Mesendoderm (in vitro differentiated cells): ENCODE measurements around the gene CALCR.

Source experiments
- DNase-seq: peaks from one replicate; pipeline ENCODE4 v3.0.0; 2013
- H2AK5ac ChIP-seq: 2 replicates; pipeline ENCODE4 v1.6.1; 2013; ENCODE audit warnings: low read length, inconsistent platforms
- H2BK120ac ChIP-seq: 2 replicates; pipeline ENCODE4 v1.6.1; 2013; ENCODE audit warnings: low read depth, mild to moderate bottlenecking, low read length, moderate library complexity, mixed read lengths
- H2BK15ac ChIP-seq: replicated peaks from 2 replicates; pipeline ENCODE4 v1.6.1; 2013; ENCODE audit warnings: low read depth, mild to moderate bottlenecking, moderate library complexity
- H2BK5ac ChIP-seq: 2 replicates; pipeline ENCODE4 v1.6.1; 2013; ENCODE audit warnings: low read length, inconsistent platforms
- H3K18ac ChIP-seq: 2 replicates; pipeline ENCODE4 v1.6.1; 2013; ENCODE audit warnings: mild to moderate bottlenecking, low read length, mixed read lengths
- H3K23ac ChIP-seq: one replicate; pipeline ENCODE4 v1.6.1; 2013; ENCODE audit warnings: low read length
- H3K27ac ChIP-seq: 2 replicates; pipeline ENCODE4 v1.5.1; 2013; ENCODE audit warnings: low read depth, mild to moderate bottlenecking, inconsistent platforms, low read length, moderate library complexity
- H3K27me3 ChIP-seq: 2 replicates; pipeline ENCODE4 v1.6.1; 2013; ENCODE audit warnings: low read length, control low read depth, mild to moderate bottlenecking, inconsistent platforms; ENCODE audit not compliant: insufficient read depth, poor library complexity
- H3K36me3 ChIP-seq: 2 replicates; pipeline ENCODE4 v1.6.1; 2013; ENCODE audit warnings: low read length, inconsistent platforms; ENCODE audit not compliant: control insufficient read depth, insufficient read depth
- H3K4ac ChIP-seq: one replicate; pipeline ENCODE4 v1.6.1; 2013; ENCODE audit warnings: low read depth, mild to moderate bottlenecking, low read length, moderate library complexity
- H3K4me1 ChIP-seq: 2 replicates; pipeline ENCODE4 v1.6.1; 2013; ENCODE audit warnings: low read depth, low read length, inconsistent platforms; ENCODE audit not compliant: control insufficient read depth
- H3K4me2 ChIP-seq: 2 replicates; pipeline ENCODE4 v1.6.1; 2013; ENCODE audit warnings: low read length
- H3K4me3 ChIP-seq: 2 replicates; pipeline ENCODE4 v1.5.1; 2013; ENCODE audit warnings: mild to moderate bottlenecking, low read length
- H3K56ac ChIP-seq: one replicate; pipeline ENCODE4 v1.6.1; 2013; ENCODE audit warnings: low read length
- H3K79me1 ChIP-seq: 2 replicates; pipeline ENCODE4 v1.6.1; 2013; ENCODE audit warnings: low read length, inconsistent platforms
- H3K79me2 ChIP-seq: 2 replicates; pipeline ENCODE4 v1.6.1; 2013; ENCODE audit warnings: mild to moderate bottlenecking, low read length; ENCODE audit not compliant: control insufficient read depth, insufficient read depth
- H3K9ac ChIP-seq: 2 replicates; pipeline ENCODE4 v1.6.1; 2013; ENCODE audit warnings: low read length, inconsistent platforms
- H4K5ac ChIP-seq: one replicate; pipeline ENCODE4 v1.6.1; 2013; ENCODE audit warnings: low read length
- H4K8ac ChIP-seq: one replicate; pipeline ENCODE4 v1.6.1; 2013; ENCODE audit warnings: low read depth, mild to moderate bottlenecking, control low read depth, low read length, moderate library complexity
- WGBS: extraction: QIAGEN DNeasy Blood & Tissue Kit; methylation state at CpG from one replicate; pipeline ENCODE4 v1.1.7; 2013; ENCODE audit warnings: low lambda C conversion rate, missing lambda C conversion rate; ENCODE audit not compliant: insufficient coverage; ENCODE audit errors: extremely low coverage; 5-methylcytosine and 5-hydroxymethylcytosine counted together

CALCR gene

GRCh38 chr7:93569189-93569588, 5.3 kb downstream of the CALCR start:
- no peak overlapping the region for H2BK5ac ChIP-seq
- no peak overlapping the region for H2BK15ac ChIP-seq
- H3K9ac ChIP-seq, result no peak overlapping the region
- no peaks in the 10 kb centered on the region for H3K36me3 ChIP-seq
- no peaks in the 10 kb centered on the region for H3K79me1 ChIP-seq
- H3K79me2 ChIP-seq, result no peaks in the 10 kb centered on the region
- H3K4me3 ChIP-seq, result no peak overlapping the region
- H3K4me2 ChIP-seq, result no peak overlapping the region
- H3K56ac ChIP-seq, result no peak overlapping the region
- no peak overlapping the region for H3K18ac ChIP-seq
- H3K4ac ChIP-seq, result no peak overlapping the region
- no CpG with 5 or more reads among the region's 2 CpGs for WGBS
- DNase-seq, result peak; percentile 75
- no peak overlapping the region for H3K27ac ChIP-seq
- no peak overlapping the region for H4K8ac ChIP-seq
- H4K5ac ChIP-seq, result no peak overlapping the region
- H2BK120ac ChIP-seq, result no peak overlapping the region
- H2AK5ac ChIP-seq, result no peak overlapping the region
- no peak overlapping the region for H3K23ac ChIP-seq
- H3K4me1 ChIP-seq, result no peaks in the 10 kb centered on the region
- peaks cover 3% of the 10 kb centered on the region for H3K27me3 ChIP-seq

- no peaks in the 10 kb centered on the region for H3K4me1 ChIP-seq
- no peak overlapping the region for H2BK120ac ChIP-seq
- no peak overlapping the region for H2AK5ac ChIP-seq
- H3K18ac ChIP-seq, result no peak overlapping the region
- no peak overlapping the region for H3K4me2 ChIP-seq
- no peak overlapping the region for H3K23ac ChIP-seq
- H3K4ac ChIP-seq, result no peak overlapping the region
- H2BK5ac ChIP-seq, result no peak overlapping the region
- H4K5ac ChIP-seq, result no peak overlapping the region
- no peak for DNase-seq
- no peaks in the 10 kb centered on the region for H3K79me2 ChIP-seq
- no peak overlapping the region for H3K27ac ChIP-seq
- H3K27me3 ChIP-seq, result no peaks in the 10 kb centered on the region
- no peak overlapping the region for H3K4me3 ChIP-seq
- no peak overlapping the region for H3K56ac ChIP-seq
- H4K8ac ChIP-seq, result no peak overlapping the region
- H3K36me3 ChIP-seq, result no peaks in the 10 kb centered on the region
- H2BK15ac ChIP-seq, result no peak overlapping the region
- H3K9ac ChIP-seq, result no peak overlapping the region
- no peaks in the 10 kb centered on the region for H3K79me1 ChIP-seq
These were observed 7.6 kb downstream of the CALCR start for GRCh38 chr7:93566876-93567275.

GRCh38 chr7:93563584-93563983, 10.9 kb downstream of the CALCR start:
- Histone ChIP-seq H2AK5ac (no peak overlapping the region), H3K4me1 (peaks cover 4% of the 10 kb centered on the region), H3K56ac (no peak overlapping the region), H3K4ac (no peak overlapping the region), H3K79me2 (no peaks in the 10 kb centered on the region), H4K8ac (no peak overlapping the region), H4K5ac (no peak overlapping the region), H3K9ac (no peak overlapping the region), H3K18ac (no peak overlapping the region), H3K27ac (no peak overlapping the region), H3K36me3 (no peaks in the 10 kb centered on the region), H3K23ac (no peak overlapping the region), H3K27me3 (no peaks in the 10 kb centered on the region), H3K4me2 (no peak overlapping the region), H3K4me3 (no peak overlapping the region), H2BK15ac (no peak overlapping the region), H3K79me1 (no peaks in the 10 kb centered on the region), H2BK120ac (no peak overlapping the region), H2BK5ac (no peak overlapping the region)
- WGBS, result no CpG with 5 or more reads among the region's 6 CpGs
- no peak for DNase-seq

- H3K36me3 ChIP-seq, result no peaks in the 10 kb centered on the region
- H2BK5ac ChIP-seq, result no peak overlapping the region
- H3K4me3 ChIP-seq, result no peak overlapping the region
- H3K27me3 ChIP-seq, result no peaks in the 10 kb centered on the region
- no peak overlapping the region for H2BK120ac ChIP-seq
- no peak overlapping the region for H3K23ac ChIP-seq
- H3K79me1 ChIP-seq, result no peaks in the 10 kb centered on the region
- H3K4me1 ChIP-seq, result peaks cover 4% of the 10 kb centered on the region
- H4K8ac ChIP-seq, result no peak overlapping the region
- H3K27ac ChIP-seq, result no peak overlapping the region
- no peak overlapping the region for H3K4ac ChIP-seq
- no peak for DNase-seq
- no peak overlapping the region for H3K9ac ChIP-seq
- H2BK15ac ChIP-seq, result no peak overlapping the region
- H3K56ac ChIP-seq, result no peak overlapping the region
- no peak overlapping the region for H3K18ac ChIP-seq
- H4K5ac ChIP-seq, result no peak overlapping the region
- no peak overlapping the region for H3K4me2 ChIP-seq
- H3K79me2 ChIP-seq, result no peaks in the 10 kb centered on the region
- no peak overlapping the region for H2AK5ac ChIP-seq
- no CpG with 5 or more reads among the region's 2 CpGs for WGBS
These were observed 11.6 kb downstream of the CALCR start for GRCh38 chr7:93562936-93563335.

GRCh38 chr7:93562106-93562505, 12.4 kb downstream of the CALCR start:
- no peak overlapping the region for H2BK5ac ChIP-seq
- no peak overlapping the region for H3K23ac ChIP-seq
- WGBS, result no CpG with 5 or more reads among the region's 2 CpGs
- no peaks in the 10 kb centered on the region for H3K79me1 ChIP-seq
- no peak overlapping the region for H4K8ac ChIP-seq
- H2AK5ac ChIP-seq, result no peak overlapping the region
- H2BK120ac ChIP-seq, result no peak overlapping the region
- no peak overlapping the region for H3K18ac ChIP-seq
- no peak overlapping the region for H3K4ac ChIP-seq
- no peak overlapping the region for H3K4me3 ChIP-seq
- no peak overlapping the region for H3K9ac ChIP-seq
- no peak for DNase-seq
- H3K27me3 ChIP-seq, result no peaks in the 10 kb centered on the region
- H2BK15ac ChIP-seq, result no peak overlapping the region
- H3K27ac ChIP-seq, result no peak overlapping the region
- H3K36me3 ChIP-seq, result no peaks in the 10 kb centered on the region
- H3K4me1 ChIP-seq, result peaks cover 4% of the 10 kb centered on the region
- H3K4me2 ChIP-seq, result no peak overlapping the region
- no peak overlapping the region for H3K56ac ChIP-seq
- H4K5ac ChIP-seq, result no peak overlapping the region
- H3K79me2 ChIP-seq, result no peaks in the 10 kb centered on the region

GRCh38 chr7:93559639-93560491, 14.7 kb downstream of the CALCR start:
- no peak overlapping the region for H3K23ac ChIP-seq
- DNase-seq, result no peak
- H3K9ac ChIP-seq, result no peak overlapping the region
- no peaks in the 10 kb centered on the region for H3K79me2 ChIP-seq
- no peak overlapping the region for H3K56ac ChIP-seq
- H3K18ac ChIP-seq, result no peak overlapping the region
- no peak overlapping the region for H3K4me3 ChIP-seq
- no peak overlapping the region for H4K8ac ChIP-seq
- no peak overlapping the region for H2BK120ac ChIP-seq
- H3K36me3 ChIP-seq, result no peaks in the 10 kb centered on the region
- peaks cover 4% of the 10 kb centered on the region for H3K4me1 ChIP-seq
- no peak overlapping the region for H4K5ac ChIP-seq
- no peaks in the 10 kb centered on the region for H3K79me1 ChIP-seq
- no peak overlapping the region for H2BK5ac ChIP-seq
- no peaks in the 10 kb centered on the region for H3K27me3 ChIP-seq
- no CpG with 5 or more reads among the region's 3 CpGs for WGBS
- H3K4ac ChIP-seq, result no peak overlapping the region
- H2AK5ac ChIP-seq, result no peak overlapping the region
- H2BK15ac ChIP-seq, result no peak overlapping the region
- H3K27ac ChIP-seq, result no peak overlapping the region
- no peak overlapping the region for H3K4me2 ChIP-seq
